HFF-Myc (cell line): ENCODE measurements around the gene FOSL1.

Source experiments
- DNase-seq: peaks from one replicate; pipeline ENCODE4 v3.0.0-alpha.2; 2011; ENCODE audit warnings: low read depth; ENCODE audit errors: extremely low read depth
- H3K4me3 ChIP-seq: replicated peaks from 2 replicates; pipeline ENCODE4 v1.5.1; 2011; ENCODE audit warnings: low read depth, mild to moderate bottlenecking, control low read depth, low read length
- CTCF ChIP-seq: IDR thresholded peaks from 2 replicates; pipeline ENCODE4 v1.5.1; 2012; ENCODE audit warnings: mild to moderate bottlenecking, low read depth, low read length, control low read depth; ENCODE audit errors: missing control alignments

The FOSL1 gene

DNA sequence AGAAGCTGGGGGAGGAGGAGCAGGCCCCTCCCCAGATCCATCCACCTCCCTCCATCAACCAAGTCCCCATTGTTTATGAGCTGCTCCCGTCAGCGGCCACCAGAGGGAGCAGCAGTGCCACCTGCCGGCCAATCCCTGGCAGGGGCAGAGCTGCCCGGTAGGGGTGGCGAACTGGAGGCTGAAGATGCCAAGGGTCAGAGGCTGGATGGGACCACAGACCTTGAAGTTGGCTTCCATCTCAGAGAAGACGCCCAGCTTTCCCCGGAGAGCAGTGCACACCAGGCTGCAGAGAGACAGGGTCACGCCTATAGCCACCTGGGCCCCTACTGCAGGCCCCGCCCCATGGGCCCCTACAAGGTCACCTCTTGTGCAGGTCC is 15.5 kb downstream of the FOSL1 start:
- H3K4me3 ChIP-seq = no peak overlapping the region
- DNase-seq = no peak
- TF ChIP-seq CTCF = peak; percentile 100

DNA sequence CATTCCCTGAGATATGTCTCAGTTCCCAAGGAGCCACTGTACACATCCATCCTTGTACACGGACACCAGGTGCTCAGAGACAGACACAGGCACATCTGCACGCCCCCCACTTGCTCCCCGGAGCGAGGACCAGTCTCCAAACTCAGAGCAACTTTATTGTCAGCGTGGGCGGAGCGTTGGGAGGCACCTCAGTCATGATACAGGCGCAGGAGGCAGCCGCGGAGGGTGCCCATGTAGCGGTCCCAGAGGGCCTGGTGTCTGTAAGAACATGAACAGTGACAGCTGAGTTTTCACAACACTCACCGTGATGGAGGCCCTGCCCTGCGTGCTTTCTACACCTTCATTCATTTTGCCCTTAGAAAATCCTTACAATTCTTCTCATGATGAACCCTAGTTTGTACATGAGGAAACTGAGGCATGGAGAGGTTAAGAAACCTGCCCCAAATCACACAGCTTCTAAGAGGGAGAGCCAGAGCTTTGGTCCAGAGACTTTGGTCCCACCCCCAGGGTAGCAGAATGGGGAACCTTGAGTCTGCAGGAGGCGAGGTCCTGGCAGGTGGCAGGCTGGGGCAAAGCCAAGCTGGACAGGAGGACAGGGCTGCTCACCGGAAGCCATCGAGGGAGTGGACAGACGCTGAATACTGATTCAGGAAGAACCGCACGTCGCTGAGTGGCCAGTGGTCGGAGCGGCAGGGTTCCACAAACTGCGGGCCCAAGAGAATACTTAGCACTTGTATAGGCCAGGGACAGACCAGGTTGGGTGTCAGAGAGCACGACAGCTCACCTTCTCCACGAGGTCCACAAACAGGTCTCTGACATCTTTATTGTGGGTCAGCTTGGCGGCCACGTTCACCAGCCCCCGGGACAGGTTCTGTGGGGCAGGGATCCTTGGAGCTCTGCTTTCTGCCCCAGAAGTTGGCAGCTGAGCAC is 16.1 kb downstream of the FOSL1 start:
- no peak overlapping the region for H3K4me3 ChIP-seq
- TF ChIP-seq CTCF = no peak
- no peak for DNase-seq

- DNase-seq = no peak
- H3K4me3 ChIP-seq = no peak overlapping the region
- TF ChIP-seq CTCF = no peak
These were observed 17.0 kb downstream of the FOSL1 start for GRCh38 chr11:65883058-65883761.

DNA sequence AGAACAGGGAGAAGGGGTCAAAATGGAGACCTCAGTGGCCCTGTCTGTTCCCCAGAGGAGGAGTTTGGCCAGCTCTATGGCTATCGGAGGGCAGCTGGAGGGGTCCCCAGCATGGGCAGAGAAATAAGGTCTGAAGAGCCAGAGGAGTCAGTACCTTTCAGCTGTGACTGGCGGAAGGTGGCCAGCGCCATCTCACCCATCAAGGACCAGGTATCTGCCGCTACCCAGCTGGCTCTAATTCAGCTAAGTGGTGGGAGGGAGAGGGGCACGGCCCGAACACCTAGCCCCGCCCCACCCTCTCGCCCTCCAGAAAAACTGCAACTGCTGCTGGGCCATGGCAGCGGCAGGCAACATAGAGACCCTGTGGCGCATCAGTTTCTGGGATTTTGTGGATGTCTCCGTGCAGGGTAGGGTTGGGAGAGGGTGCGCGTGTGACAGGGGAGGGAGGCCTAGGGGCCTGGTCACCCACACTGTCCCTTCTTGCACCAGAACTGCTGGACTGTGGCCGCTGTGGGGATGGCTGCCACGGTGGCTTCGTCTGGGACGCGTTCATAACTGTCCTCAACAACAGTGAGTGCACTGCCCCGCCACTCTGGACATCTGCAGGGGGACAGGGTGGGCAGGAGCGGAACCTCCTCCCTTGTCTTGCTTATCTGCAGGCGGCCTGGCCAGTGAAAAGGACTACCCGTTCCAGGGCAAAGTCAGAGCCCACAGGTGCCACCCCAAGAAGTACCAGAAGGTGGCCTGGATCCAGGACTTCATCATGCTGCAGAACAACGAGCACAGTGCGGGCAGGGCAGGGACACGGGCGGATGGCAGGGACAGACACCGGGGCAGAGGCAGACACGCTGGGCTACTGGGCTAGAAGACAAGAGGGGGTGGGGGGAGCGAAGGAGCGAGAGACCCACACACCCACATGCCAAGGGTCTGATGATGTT is 17.8 kb downstream of the FOSL1 start:
- no peak overlapping the region for H3K4me3 ChIP-seq
- DNase-seq = no peak
- TF ChIP-seq CTCF = no peak

DNA sequence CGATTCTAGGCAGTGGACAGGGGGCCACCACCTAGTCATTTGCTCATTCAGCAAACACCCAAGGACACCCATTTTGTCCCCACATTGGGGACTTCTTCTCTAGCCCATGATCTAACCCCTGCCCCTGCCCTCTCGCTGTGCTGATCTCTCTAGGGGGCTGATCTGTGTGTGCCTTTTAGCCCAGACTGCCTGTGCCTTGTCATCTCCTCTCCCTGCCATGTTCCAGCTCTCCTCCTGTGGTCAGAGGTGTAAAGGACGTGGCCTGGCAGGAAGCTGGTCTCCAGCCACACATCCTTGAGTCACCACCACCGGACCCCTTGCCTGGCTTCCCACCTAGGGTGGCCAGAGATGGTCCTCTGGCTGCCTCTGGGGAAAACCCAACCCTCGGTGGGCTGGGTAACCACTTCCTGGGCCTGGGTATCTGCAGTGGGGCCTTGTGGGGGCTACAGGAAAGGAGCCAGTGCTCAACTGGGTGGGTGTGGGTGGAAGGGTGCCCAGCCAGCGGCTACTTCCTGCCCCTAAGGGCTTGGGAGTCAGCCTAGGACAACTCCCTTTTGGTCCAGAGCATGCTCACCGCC is 19.3 kb downstream of the FOSL1 start:
- no peak overlapping the region for H3K4me3 ChIP-seq
- TF ChIP-seq CTCF = no peak
- no peak for DNase-seq

DNA sequence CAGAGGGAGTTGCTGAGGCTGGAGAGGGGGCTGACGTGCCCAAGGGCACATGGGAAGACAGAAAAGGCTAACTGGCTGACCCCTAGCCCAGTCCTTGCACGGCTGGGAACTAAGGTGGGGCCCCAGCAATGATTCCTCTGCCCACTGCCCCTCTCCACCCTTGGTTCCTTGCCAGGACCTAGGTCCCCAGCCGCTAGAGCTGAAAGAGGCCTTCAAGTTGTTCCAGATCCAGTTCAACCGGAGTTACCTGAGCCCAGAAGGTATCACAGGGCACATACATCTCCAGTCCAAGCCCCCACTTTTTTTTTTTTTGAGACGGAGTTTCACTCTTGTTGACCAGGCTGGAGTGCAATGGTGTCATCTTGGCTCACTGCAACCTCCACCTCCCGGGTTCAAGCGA is 20.2 kb downstream of the FOSL1 start:
- TF ChIP-seq CTCF = no peak
- no peak overlapping the region for H3K4me3 ChIP-seq
- DNase-seq = no peak
